ENCODE measurements around the gene HIVEP2. TPM values are rescaled to one million over a fixed set of nuclear protein-coding genes. Genes with fewer than 3 reads are reported as not detected.

Gene HIVEP2
- total RNA-seq, 1 donor from 2014 or later = 11.8 TPM

GRCh38 chr6:142716097-142716496, 228.9 kb downstream of the HIVEP2 start:
- Mint-ChIP-seq H3K27me3 (no peaks in the 10 kb centered on the region), H3K4me1 (ENCODE audit: low read depth) (peaks cover 9% of the 10 kb centered on the region), H3K27ac (no peak overlapping the region), H3K9me3 (ENCODE audit: low read depth) (peaks cover 12% of the 10 kb centered on the region), H3K4me3 (ENCODE audit: low read depth) (no peak overlapping the region), H3K36me3 (ENCODE audit: insufficient read depth) (no peaks in the 10 kb centered on the region)
- TF ChIP-seq CTCF (IDR thresholded peaks at IDR 0.05; ENCODE audit: unreplicated experiment) = no peak
- DNase-seq (ENCODE audit: low spot score, unreplicated experiment) = no peak

- no peak overlapping the region for H3K27ac Mint-ChIP-seq
- H3K9me3 Mint-ChIP-seq (ENCODE audit: low read depth) = peaks cover 12% of the 10 kb centered on the region
- no peak for DNase-seq (ENCODE audit: low spot score, unreplicated experiment)
- peaks cover 9% of the 10 kb centered on the region for H3K4me1 Mint-ChIP-seq (ENCODE audit: low read depth)
- no peaks in the 10 kb centered on the region for H3K36me3 Mint-ChIP-seq (ENCODE audit: insufficient read depth)
- no peak for TF ChIP-seq CTCF (IDR thresholded peaks at IDR 0.05; ENCODE audit: unreplicated experiment)
- H3K27me3 Mint-ChIP-seq = no peaks in the 10 kb centered on the region
- no peak overlapping the region for H3K4me3 Mint-ChIP-seq (ENCODE audit: low read depth)
Measured at GRCh38 chr6:142714951-142715785, 229.8 kb downstream of the HIVEP2 start.

- TF ChIP-seq CTCF (IDR thresholded peaks at IDR 0.05; ENCODE audit: unreplicated experiment) = no peak
- Mint-ChIP-seq H3K36me3 (ENCODE audit: insufficient read depth) (no peaks in the 10 kb centered on the region), H3K27ac (no peak overlapping the region), H3K4me1 (ENCODE audit: low read depth) (peaks cover 9% of the 10 kb centered on the region), H3K9me3 (ENCODE audit: low read depth) (peaks cover 14% of the 10 kb centered on the region), H3K4me3 (ENCODE audit: low read depth) (no peak overlapping the region), H3K27me3 (no peaks in the 10 kb centered on the region)
- DNase-seq (ENCODE audit: low spot score, unreplicated experiment) = no peak
Measured at GRCh38 chr6:142713959-142714358, 231.0 kb downstream of the HIVEP2 start.

GRCh38 chr6:142712231-142712630, 232.7 kb downstream of the HIVEP2 start:
- H3K4me1 Mint-ChIP-seq (ENCODE audit: low read depth) = peaks cover 8% of the 10 kb centered on the region
- peaks cover 9% of the 10 kb centered on the region for H3K9me3 Mint-ChIP-seq (ENCODE audit: low read depth)
- H3K4me3 Mint-ChIP-seq (ENCODE audit: low read depth) = no peak overlapping the region
- no peak for DNase-seq (ENCODE audit: low spot score, unreplicated experiment)
- no peak for TF ChIP-seq CTCF (IDR thresholded peaks at IDR 0.05; ENCODE audit: unreplicated experiment)
- no peak overlapping the region for H3K27ac Mint-ChIP-seq
- H3K36me3 Mint-ChIP-seq (ENCODE audit: insufficient read depth) = no peaks in the 10 kb centered on the region
- H3K27me3 Mint-ChIP-seq = no peaks in the 10 kb centered on the region

DNA sequence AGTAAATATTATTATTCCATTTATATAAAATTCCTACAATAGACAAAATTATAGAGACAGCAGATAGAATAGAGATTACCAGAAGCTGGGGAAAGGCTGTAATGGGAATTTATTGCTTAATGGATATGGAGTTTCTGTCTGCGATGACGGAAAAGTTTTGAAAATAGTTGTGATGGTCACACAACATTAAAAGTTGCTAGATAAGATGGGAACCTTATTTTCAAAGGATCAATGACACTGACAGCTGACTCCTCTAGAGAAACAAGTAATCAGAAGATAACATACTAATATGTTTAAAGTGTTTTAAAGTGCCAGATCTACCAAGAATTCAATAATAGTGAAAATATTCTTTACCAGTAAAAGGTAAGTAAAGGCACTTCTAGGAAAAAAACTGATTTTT, 236.3 kb downstream of the HIVEP2 start:
- no peaks in the 10 kb centered on the region for H3K36me3 Mint-ChIP-seq (ENCODE audit: insufficient read depth)
- H3K27ac Mint-ChIP-seq = no peak overlapping the region
- no peak overlapping the region for H3K4me3 Mint-ChIP-seq (ENCODE audit: low read depth)
- no peak for TF ChIP-seq CTCF (IDR thresholded peaks at IDR 0.05; ENCODE audit: unreplicated experiment)
- peaks cover 9% of the 10 kb centered on the region for H3K9me3 Mint-ChIP-seq (ENCODE audit: low read depth)
- H3K4me1 Mint-ChIP-seq (ENCODE audit: low read depth) = peaks cover under 1% of the 10 kb centered on the region
- DNase-seq (ENCODE audit: low spot score, unreplicated experiment) = no peak
- no peaks in the 10 kb centered on the region for H3K27me3 Mint-ChIP-seq

Measured in progenitor cell of endocrine pancreas (in vitro differentiated cells).